Measurements from ENCODE around the gene RGS21.

DNA sequence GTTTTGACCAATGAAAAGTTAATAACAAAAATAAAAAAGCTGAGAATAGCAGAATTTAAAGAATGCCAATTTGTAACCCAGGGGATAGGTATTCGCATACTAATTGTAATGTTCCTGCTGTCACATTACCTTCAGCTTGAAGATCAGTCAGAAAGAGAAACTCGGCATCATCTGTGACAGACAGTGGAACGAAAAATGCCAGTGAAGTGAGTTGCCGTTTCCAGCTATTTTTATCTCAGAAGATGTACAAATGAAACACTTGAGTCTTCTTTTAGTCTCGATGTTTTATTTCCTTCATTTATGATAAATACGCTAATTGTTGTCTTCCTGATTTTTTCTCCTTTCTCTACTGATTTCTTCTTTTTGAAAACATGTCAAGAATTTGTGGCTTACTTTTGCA is 26.1 kb downstream of the RGS21 start:
- TF ChIP-seq, protein P1, sequence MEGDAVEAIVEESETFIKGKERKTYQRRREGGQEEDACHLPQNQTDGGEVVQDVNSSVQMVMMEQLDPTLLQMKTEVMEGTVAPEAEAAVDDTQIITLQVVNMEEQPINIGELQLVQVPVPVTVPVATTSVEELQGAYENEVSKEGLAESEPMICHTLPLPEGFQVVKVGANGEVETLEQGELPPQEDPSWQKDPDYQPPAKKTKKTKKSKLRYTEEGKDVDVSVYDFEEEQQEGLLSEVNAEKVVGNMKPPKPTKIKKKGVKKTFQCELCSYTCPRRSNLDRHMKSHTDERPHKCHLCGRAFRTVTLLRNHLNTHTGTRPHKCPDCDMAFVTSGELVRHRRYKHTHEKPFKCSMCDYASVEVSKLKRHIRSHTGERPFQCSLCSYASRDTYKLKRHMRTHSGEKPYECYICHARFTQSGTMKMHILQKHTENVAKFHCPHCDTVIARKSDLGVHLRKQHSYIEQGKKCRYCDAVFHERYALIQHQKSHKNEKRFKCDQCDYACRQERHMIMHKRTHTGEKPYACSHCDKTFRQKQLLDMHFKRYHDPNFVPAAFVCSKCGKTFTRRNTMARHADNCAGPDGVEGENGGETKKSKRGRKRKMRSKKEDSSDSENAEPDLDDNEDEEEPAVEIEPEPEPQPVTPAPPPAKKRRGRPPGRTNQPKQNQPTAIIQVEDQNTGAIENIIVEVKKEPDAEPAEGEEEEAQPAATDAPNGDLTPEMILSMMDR (IDR thresholded peaks at IDR 0.05): no peak
- TF ChIP-seq POLR2A (IDR thresholded peaks at IDR 0.05): no peak

Data from adrenal gland (tissue), 5 donors.